ENCODE results near the gene INHBB. TPM values are rescaled to one million over a fixed set of nuclear protein-coding genes. Genes with fewer than 3 reads are reported as not detected.
"Not testable (repeated sequence)": the region's sequence is repeated elsewhere in the genome, so short reads cannot be mapped to it uniquely, and the experiment has no call there.

Gene INHBB
- polyA plus RNA-seq, 4 donors = 0.07 to 3.2 (median 0.27) TPM; not detected in 1

DNA sequence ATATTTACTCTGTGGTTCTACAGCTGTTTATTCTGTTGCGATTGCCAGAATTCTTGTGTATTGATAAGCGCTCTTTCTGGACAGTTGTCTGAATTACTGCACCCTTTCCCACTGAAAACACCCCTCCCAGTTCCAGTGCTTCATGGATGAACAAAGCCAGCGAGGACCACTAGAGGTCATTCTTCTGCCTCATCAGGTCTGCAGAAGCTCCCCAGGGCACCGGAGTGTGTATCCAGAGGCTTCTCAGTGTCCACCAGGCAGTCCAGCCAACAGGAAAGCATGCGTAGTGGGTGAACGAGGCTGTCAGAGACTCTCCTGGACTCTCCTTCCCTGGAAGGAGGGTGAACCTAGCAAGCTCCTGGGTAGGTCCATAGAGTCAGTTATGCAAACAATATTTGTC lies 40.6 kb upstream of the INHBB start:
- Histone ChIP-seq H3K36me3 (ENCODE audit: control insufficient read depth in 3 of 3, insufficient read depth in 2 of 3, low read depth in 1 of 3, low read length in 3 of 3) (peaks cover 0 to 29% (median 2%) of the 10 kb centered on the region in 3 donors), H3K27ac (ENCODE audit: low read depth in 1 of 3, low read length in 2 of 3) (no peak overlapping the region), H3K9me3 (ENCODE audit: control insufficient read depth in 2 of 2, insufficient read depth in 1 of 2, low read depth in 1 of 2, low read length in 1 of 2) (no peaks in the 10 kb centered on the region), H3K4me3 (ENCODE audit: low read depth in 1 of 3, low read length in 3 of 3) (no peak overlapping the region), H3K4me1 (ENCODE audit: control insufficient read depth in 3 of 3, insufficient read depth in 2 of 3, low read depth in 1 of 3, low read length in 2 of 3) (peaks cover 0 to 3% (median 0%) of the 10 kb centered on the region in 3 donors), H3K27me3 (ENCODE audit: control insufficient read depth in 3 of 3, insufficient read depth in 3 of 3, low read length in 3 of 3) (no peaks in the 10 kb centered on the region)
- no peak for FAIRE-seq
- WGBS, 3 donors = 24 to 53% (median 50%) methylated on average over 6 of the region's 6 CpGs
- DNase-seq = peak; percentile 26 to 28

GRCh38 chr2:120305937-120306490 lies 39.9 kb upstream of the INHBB start:
- no peak overlapping the region for H3K4me3 ChIP-seq (ENCODE audit: low read depth in 1 of 3, low read length in 3 of 3)
- DNase-seq (no peak), FAIRE-seq (no peak)
- no peak overlapping the region for H3K27ac ChIP-seq (ENCODE audit: low read depth in 1 of 3, low read length in 2 of 3)
- WGBS, 3 donors = 84 to 89% (median 86%) methylated on average over 5 of the region's 5 CpGs
- H3K36me3 ChIP-seq (ENCODE audit: control insufficient read depth in 3 of 3, insufficient read depth in 2 of 3, low read depth in 1 of 3, low read length in 3 of 3) = peaks cover 0 to 24% (median 2%) of the 10 kb centered on the region in 3 donors
- peaks cover 0 to 3% (median 0%) of the 10 kb centered on the region in 3 donors for H3K4me1 ChIP-seq (ENCODE audit: control insufficient read depth in 3 of 3, insufficient read depth in 2 of 3, low read depth in 1 of 3, low read length in 2 of 3)
- H3K27me3 ChIP-seq (ENCODE audit: control insufficient read depth in 3 of 3, insufficient read depth in 3 of 3, low read length in 3 of 3) = no peaks in the 10 kb centered on the region
- H3K9me3 ChIP-seq (ENCODE audit: control insufficient read depth in 2 of 2, insufficient read depth in 1 of 2, low read depth in 1 of 2, low read length in 1 of 2) = no peaks in the 10 kb centered on the region

GRCh38 chr2:120307482-120307881 lies 38.5 kb upstream of the INHBB start:
- WGBS, 3 donors = 74 to 90% (median 86%) methylated on average over 7 of the region's 7 CpGs
- no peak overlapping the region for H3K27ac ChIP-seq (ENCODE audit: low read depth in 1 of 3, low read length in 2 of 3)
- H3K27me3 ChIP-seq (ENCODE audit: control insufficient read depth in 3 of 3, insufficient read depth in 3 of 3, low read length in 3 of 3) = no peaks in the 10 kb centered on the region
- peaks cover 0 to 3% (median 0%) of the 10 kb centered on the region in 3 donors for H3K4me1 ChIP-seq (ENCODE audit: control insufficient read depth in 3 of 3, insufficient read depth in 2 of 3, low read depth in 1 of 3, low read length in 2 of 3)
- DNase-seq (no peak), FAIRE-seq (no peak)
- no peak overlapping the region for H3K4me3 ChIP-seq (ENCODE audit: low read depth in 1 of 3, low read length in 3 of 3)
- H3K9me3 ChIP-seq (ENCODE audit: control insufficient read depth in 2 of 2, insufficient read depth in 1 of 2, low read depth in 1 of 2, low read length in 1 of 2) = no peaks in the 10 kb centered on the region
- peaks cover 0 to 15% (median 2%) of the 10 kb centered on the region in 3 donors for H3K36me3 ChIP-seq (ENCODE audit: control insufficient read depth in 3 of 3, insufficient read depth in 2 of 3, low read depth in 1 of 3, low read length in 3 of 3)

GRCh38 chr2:120308038-120308910 lies 37.7 kb upstream of the INHBB start:
- no peak for DNase-seq

GRCh38 chr2:120310136-120310535 lies 35.8 kb upstream of the INHBB start:
- Histone ChIP-seq H3K4me3 (ENCODE audit: low read depth in 1 of 3, low read length in 3 of 3) (no peak overlapping the region), H3K27me3 (ENCODE audit: control insufficient read depth in 3 of 3, insufficient read depth in 3 of 3, low read length in 3 of 3) (peaks cover 0 to 14% (median 0%) of the 10 kb centered on the region in 3 donors), H3K4me1 (ENCODE audit: control insufficient read depth in 3 of 3, insufficient read depth in 2 of 3, low read depth in 1 of 3, low read length in 2 of 3) (peaks cover 0 to 13% (median 0%) of the 10 kb centered on the region in 3 donors), H3K27ac (ENCODE audit: low read depth in 1 of 3, low read length in 2 of 3) (no peak overlapping the region), H3K9me3 (ENCODE audit: control insufficient read depth in 2 of 2, insufficient read depth in 1 of 2, low read depth in 1 of 2, low read length in 1 of 2) (no peaks in the 10 kb centered on the region), H3K36me3 (ENCODE audit: control insufficient read depth in 3 of 3, insufficient read depth in 2 of 3, low read depth in 1 of 3, low read length in 3 of 3) (peaks cover 0 to 5% (median 0%) of the 10 kb centered on the region in 3 donors)
- FAIRE-seq (no peak), DNase-seq (no peak)
- WGBS, 3 donors = 83 to 94% (median 85%) methylated on average over 6 of the region's 6 CpGs

More at GRCh38 chr2:120308038-120308910, 37.7 kb upstream of the INHBB start:
- 90 to 95% (median 94%) methylated on average over 14 to 16 of the region's 16 CpGs for WGBS, 3 donors
- Histone ChIP-seq H3K27ac (ENCODE audit: low read depth in 1 of 3, low read length in 2 of 3) (no peak overlapping the region), H3K9me3 (ENCODE audit: control insufficient read depth in 2 of 2, insufficient read depth in 1 of 2, low read depth in 1 of 2, low read length in 1 of 2) (no peaks in the 10 kb centered on the region), H3K4me3 (ENCODE audit: low read depth in 1 of 3, low read length in 3 of 3) (no peak overlapping the region), H3K27me3 (ENCODE audit: control insufficient read depth in 3 of 3, insufficient read depth in 3 of 3, low read length in 3 of 3) (no peaks in the 10 kb centered on the region), H3K36me3 (ENCODE audit: control insufficient read depth in 3 of 3, insufficient read depth in 2 of 3, low read depth in 1 of 3, low read length in 3 of 3) (peaks cover 0 to 11% (median 2%) of the 10 kb centered on the region in 3 donors), H3K4me1 (ENCODE audit: control insufficient read depth in 3 of 3, insufficient read depth in 2 of 3, low read depth in 1 of 3, low read length in 2 of 3) (peaks cover 0 to 7% (median 0%) of the 10 kb centered on the region in 3 donors)
- no peak for FAIRE-seq

DNA sequence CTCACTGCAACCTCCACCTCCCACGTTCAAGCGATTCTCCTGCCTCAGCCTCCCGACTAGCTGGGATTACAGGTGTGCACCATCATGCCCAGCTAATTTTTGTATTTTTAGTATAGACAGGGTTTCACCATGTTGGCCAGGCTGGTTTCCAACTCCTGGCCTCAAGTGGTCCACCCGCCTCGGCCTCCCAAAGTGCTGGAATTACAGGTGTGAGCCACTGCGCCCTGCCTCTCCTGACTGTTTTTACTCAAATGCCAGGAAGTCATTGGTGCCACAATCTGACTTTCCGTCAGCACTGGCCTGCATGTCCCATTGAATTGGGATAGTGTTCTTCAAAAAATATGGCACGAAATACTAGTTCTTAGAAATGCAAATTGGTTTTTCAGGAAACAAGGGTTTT lies 35.1 kb upstream of the INHBB start:
- Histone ChIP-seq H3K4me1 (ENCODE audit: control insufficient read depth in 3 of 3, insufficient read depth in 2 of 3, low read depth in 1 of 3, low read length in 2 of 3) (peaks cover 0 to 10% (median 0%) of the 10 kb centered on the region in 3 donors), H3K27me3 (ENCODE audit: control insufficient read depth in 3 of 3, insufficient read depth in 3 of 3, low read length in 3 of 3) (peaks cover 0 to 17% (median 0%) of the 10 kb centered on the region in 3 donors)
- H3K9me3 ChIP-seq (ENCODE audit: control insufficient read depth in 2 of 2, insufficient read depth in 1 of 2, low read depth in 1 of 2, low read length in 1 of 2); H3K36me3 ChIP-seq (ENCODE audit: control insufficient read depth in 3 of 3, insufficient read depth in 2 of 3, low read depth in 1 of 3, low read length in 3 of 3); FAIRE-seq; H3K27ac ChIP-seq (ENCODE audit: low read depth in 1 of 3, low read length in 2 of 3); H3K4me3 ChIP-seq (ENCODE audit: low read depth in 1 of 3, low read length in 3 of 3); DNase-seq: not testable (repeated sequence)
- WGBS, 3 donors = 95% methylated on average over 8 of the region's 8 CpGs

DNA sequence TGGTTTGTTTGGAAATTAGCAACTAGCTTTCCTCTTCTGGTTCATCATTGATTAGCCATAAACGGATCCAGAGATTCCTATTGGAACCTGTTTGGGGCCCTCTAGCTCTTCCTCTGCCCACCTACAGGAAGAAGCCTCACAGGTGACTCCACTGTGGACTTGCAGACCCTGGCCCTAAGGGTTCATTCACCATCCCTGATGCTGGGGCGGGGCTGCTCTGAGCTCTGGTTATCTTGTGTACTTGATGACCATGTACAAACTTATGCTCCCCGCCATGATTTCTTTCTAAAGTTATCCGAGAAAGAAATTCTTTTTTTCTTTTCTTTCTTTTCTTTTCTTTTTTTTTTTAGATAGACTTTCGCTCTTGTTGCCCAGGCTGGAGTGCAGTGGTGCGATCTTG lies 33.9 kb upstream of the INHBB start:
- no peak overlapping the region for H3K4me3 ChIP-seq (ENCODE audit: low read depth in 1 of 3, low read length in 3 of 3)
- no peak overlapping the region for H3K27ac ChIP-seq (ENCODE audit: low read depth in 1 of 3, low read length in 2 of 3)
- H3K36me3 ChIP-seq (ENCODE audit: control insufficient read depth in 3 of 3, insufficient read depth in 2 of 3, low read depth in 1 of 3, low read length in 3 of 3) = no peaks in the 10 kb centered on the region
- no peak for FAIRE-seq
- H3K27me3 ChIP-seq (ENCODE audit: control insufficient read depth in 3 of 3, insufficient read depth in 3 of 3, low read length in 3 of 3) = peaks cover 0 to 17% (median 0%) of the 10 kb centered on the region in 3 donors
- DNase-seq = no peak
- peaks cover 0 to 10% (median 0%) of the 10 kb centered on the region in 3 donors for H3K4me1 ChIP-seq (ENCODE audit: control insufficient read depth in 3 of 3, insufficient read depth in 2 of 3, low read depth in 1 of 3, low read length in 2 of 3)
- H3K9me3 ChIP-seq (ENCODE audit: control insufficient read depth in 2 of 2, insufficient read depth in 1 of 2, low read depth in 1 of 2, low read length in 1 of 2) = peaks cover 0 to under 1% of the 10 kb centered on the region in 2 donors
- 53 to 86% (median 61%) methylated on average over 6 of the region's 6 CpGs for WGBS, 3 donors

GRCh38 chr2:120312860-120313694 lies 32.9 kb upstream of the INHBB start:
- 2 to 4% (median 4%) methylated on average over 38 of the region's 38 CpGs for WGBS, 3 donors
- no peak overlapping the region for H3K27ac ChIP-seq (ENCODE audit: low read depth in 1 of 3, low read length in 2 of 3)
- peak overlapping the region in 2 of 3 donors; percentile 10 to 49 for H3K4me3 ChIP-seq (ENCODE audit: low read depth in 1 of 3, low read length in 3 of 3)
- peaks cover 0 to 17% (median 0%) of the 10 kb centered on the region in 3 donors for H3K27me3 ChIP-seq (ENCODE audit: control insufficient read depth in 3 of 3, insufficient read depth in 3 of 3, low read length in 3 of 3)
- no peaks in the 10 kb centered on the region for H3K36me3 ChIP-seq (ENCODE audit: control insufficient read depth in 3 of 3, insufficient read depth in 2 of 3, low read depth in 1 of 3, low read length in 3 of 3)
- DNase-seq (peak; percentile 81 to 90), FAIRE-seq (no peak)
- peaks cover 0 to 3% of the 10 kb centered on the region in 2 donors for H3K9me3 ChIP-seq (ENCODE audit: control insufficient read depth in 2 of 2, insufficient read depth in 1 of 2, low read depth in 1 of 2, low read length in 1 of 2)
- H3K4me1 ChIP-seq (ENCODE audit: control insufficient read depth in 3 of 3, insufficient read depth in 2 of 3, low read depth in 1 of 3, low read length in 2 of 3) = peaks cover 0 to 10% (median 0%) of the 10 kb centered on the region in 3 donors

Data from small intestine (tissue), 7 donors.